B cell (primary cell): ENCODE data around the gene PRDM2. TPM values are rescaled to one million over a fixed set of nuclear protein-coding genes. Genes with fewer than 3 reads are reported as not detected.

ENCODE experiments used
- ATAC-seq: fragments of 200-7000 bp; cut with Tn5 transposase; one replicate; pipeline ENCODE4 v1.10.0; 2021; ENCODE audit warnings: low read depth, mild to moderate bottlenecking, moderate number of reproducible peaks, moderate library complexity
- CTCF ChIA-PET: fragments of 350-600 bp; sonication (Branson Sonifier 250); formaldehyde crosslinking; loops from one replicate; lab custom pipeline; 2021; ENCODE audit warnings: antibody characterized with exemption, inconsistent platforms; lab: Charles Lee
- POLR2A ChIA-PET: fragments of 350-600 bp; sonication (Branson Sonifier 250); formaldehyde crosslinking; loops from one replicate; lab custom pipeline; 2021; ENCODE audit warnings: antibody characterized with exemption; lab: Charles Lee
- DNase-seq: peaks from one replicate; pipeline ENCODE4 v3.0.0; 2013
- H2AFZ ChIP-seq: 2 replicates; pipeline ENCODE4 v1.6.1; 2012; ENCODE audit warnings: mild to moderate bottlenecking, low read depth, low read length; ENCODE audit not compliant: insufficient read depth, poor library complexity, severe bottlenecking
- H3K27ac ChIP-seq, 2 donors: 1 replicate in 1 of 2; 2 replicates in 1 of 2; pipeline ENCODE4 v1.5.1; 2012 to 2013; ENCODE audit warnings: low read length in 2 of 2, mild to moderate bottlenecking in 2 of 2, moderate library complexity in 1 of 2
- H3K27me3 ChIP-seq, 4 experiments: fragments of 200-600 bp in 1 of 4; sonication (generic) in 1 of 4; replicated peaks in 1 of 4; 1 replicate in 2 of 4; 2 replicates in 2 of 4; pipeline versions ENCODE4 v1.6.1 to v1.7.0; 2013 to 2016; ENCODE audit warnings: low read length in 3 of 4, mild to moderate bottlenecking in 2 of 4, mixed read lengths in 1 of 4, moderate library complexity in 1 of 4; ENCODE audit not compliant: insufficient read depth in 4 of 4, control insufficient read depth in 3 of 4; ENCODE audit errors: control extremely low read depth in 1 of 4
- H3K36me3 ChIP-seq, 2 experiments: replicated peaks in 1 of 2; 1 replicate in 1 of 2; 2 replicates in 1 of 2; pipeline versions ENCODE4 v1.6.1 to v1.7.1; 2013; ENCODE audit warnings: low read length in 1 of 2; ENCODE audit not compliant: insufficient read depth in 2 of 2, control insufficient read depth in 1 of 2; ENCODE audit errors: control extremely low read depth in 1 of 2, extremely low read depth in 1 of 2
- H3K4me1 ChIP-seq, 2 donors: fragments of 200-600 bp in 1 of 2; sonication (generic) in 1 of 2; 1 replicate in 1 of 2; 2 replicates in 1 of 2; pipeline versions ENCODE4 v1.5.1 to v1.6.1; 2013 to 2017; ENCODE audit warnings: low read length in 2 of 2; ENCODE audit not compliant: control insufficient read depth in 2 of 2, insufficient read depth in 2 of 2
- H3K4me2 ChIP-seq: replicated peaks from 2 replicates; pipeline ENCODE3; 2012; ENCODE audit warnings: mild to moderate bottlenecking, low read depth, low read length; ENCODE audit not compliant: poor library complexity, severe bottlenecking
- H3K4me3 ChIP-seq, 5 experiments: fragments of 200-600 bp in 1 of 5; sonication (generic) in 1 of 5; 1 replicate in 3 of 5; 2 replicates in 2 of 5; pipeline versions ENCODE4 v1.5.1 to v1.7.0; 2011 to 2016; ENCODE audit warnings: low read length in 4 of 5, mild to moderate bottlenecking in 4 of 5, low read depth in 2 of 5, control low read depth in 1 of 5, moderate library complexity in 1 of 5; ENCODE audit not compliant: insufficient read depth in 1 of 5; ENCODE audit errors: control extremely low read depth in 1 of 5, extremely low read depth in 1 of 5
- H3K79me2 ChIP-seq: fragments of 200-600 bp; sonication (generic); one replicate; pipeline ENCODE4 v1.6.0; 2016; ENCODE audit warnings: low read length; ENCODE audit not compliant: control insufficient read depth, insufficient read depth
- H3K9ac ChIP-seq: fragments of 200-600 bp; sonication (generic); 2 replicates; pipeline ENCODE4 v1.6.1; 2017; ENCODE audit warnings: mild to moderate bottlenecking, low read length, moderate library complexity
- H3K9me3 ChIP-seq, 3 donors: one replicate each; pipeline versions ENCODE4 v1.6.1 to v1.7.1; 2013; ENCODE audit warnings: low read length in 2 of 3; ENCODE audit not compliant: control insufficient read depth in 2 of 3, insufficient read depth in 1 of 3; ENCODE audit errors: control extremely low read depth in 1 of 3
- H4K20me1 ChIP-seq: 2 replicates; pipeline ENCODE4 v1.6.0; 2012; ENCODE audit warnings: mild to moderate bottlenecking, low read length; ENCODE audit not compliant: insufficient read depth, control insufficient read depth, poor library complexity, severe bottlenecking
- H3K27ac Mint-ChIP-seq: one replicate; pipeline ENCODE4 v1.8.0; 2021; ENCODE audit warnings: mixed read lengths
- H3K27me3 Mint-ChIP-seq: one replicate; pipeline ENCODE4 v1.8.0; 2021; ENCODE audit warnings: mixed read lengths
- H3K4me1 Mint-ChIP-seq: one replicate; pipeline ENCODE4 v1.8.0; 2021; ENCODE audit warnings: mixed read lengths
- H3K4me3 Mint-ChIP-seq: one replicate; pipeline ENCODE4 v1.8.0; 2021; ENCODE audit warnings: mixed read lengths
- H3K9me3 Mint-ChIP-seq: one replicate; pipeline ENCODE4 v1.8.0; 2022; ENCODE audit warnings: mixed read lengths; ENCODE audit not compliant: insufficient read depth
- CTCF ChIP-seq: fragments of 200-600 bp; IDR thresholded peaks from one replicate; pipeline ENCODE4 v1.8.0; 2022; ENCODE audit warnings: antibody characterized with exemption, mild to moderate bottlenecking
- EZH2 ChIP-seq: IDR thresholded peaks from 2 replicates; pipeline ENCODE4 v1.6.1; 2012; ENCODE audit warnings: borderline replicate concordance, low read depth, mild to moderate bottlenecking, moderate library complexity, low read length; ENCODE audit not compliant: insufficient read depth, poor library complexity, severe bottlenecking
- WGBS: methylation state at CpG from one replicate; pipeline ENCODE4 v1.1.5; 2013; ENCODE audit warnings: missing lambda C conversion rate; ENCODE audit not compliant: insufficient coverage; 5-methylcytosine and 5-hydroxymethylcytosine counted together
- intact Hi-C: fragments of 100-400 bp; cut with micrococcal nuclease; formaldehyde crosslinking; loops from one replicate; pipeline ENCODE4 v1.10.0; 2022
- polyA plus RNA-seq: library from polyadenylated mRNA; depleted of rRNA; stranded (reverse); fragments of >200 nt; gene quantifications from 2 replicates; pipeline ENCODE4 v1.2.3, GENCODE V29; 2012
- total RNA-seq, 2 donors: library from RNA; stranded (reverse); fragments of 120-200 nt in 1 of 2; gene quantifications; 1 replicate in 1 of 2; 2 replicates in 1 of 2; pipeline versions ENCODE4 v1.2.3 to v1.2.4, GENCODE V29; 2013 to 2022

Gene PRDM2
- total and polyA plus RNA-seq, 2 donors (not counting 1 experiment from before 2014, with no cell fraction given) = 50.1 to 432 TPM

DNA sequence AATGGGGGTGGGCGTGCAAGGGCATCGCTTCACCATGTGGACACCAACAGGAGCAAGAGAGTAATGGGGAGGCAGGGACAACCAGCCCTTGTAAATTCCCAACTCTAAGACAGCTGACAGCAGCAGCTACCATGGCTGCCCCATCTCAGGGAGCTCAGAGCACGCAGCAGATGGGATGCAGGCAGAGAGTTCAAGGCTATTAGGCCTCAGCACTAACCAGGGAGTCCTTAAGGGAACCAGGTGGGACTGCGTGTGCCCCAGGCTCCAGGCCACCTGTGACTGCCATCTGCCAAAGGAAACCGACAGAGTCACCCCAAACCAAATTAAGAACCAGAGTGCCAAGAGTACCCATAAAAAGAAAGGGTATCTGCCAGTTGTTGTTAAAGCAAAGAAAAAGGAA is 33.7 kb upstream of the PRDM2 start:
- intact Hi-C loops = loop anchor here (2.0 kb wide), 1 partner anchor 24 kb away; no protein-coding TSS in a partner anchor

More for the DNA sequence above, 33.7 kb upstream of the PRDM2 start:
- 100% methylated on average over 1 of the region's 5 CpGs for WGBS
- Histone ChIP-seq H3K4me2 (peak overlapping the region; percentile 65), H3K4me3 (peak overlapping the region in 1 of 5 experiments; percentile 12), H3K36me3 (no peaks in the 10 kb centered on the region), H3K27me3 (no peaks in the 10 kb centered on the region), H4K20me1 (no peaks in the 10 kb centered on the region), H2AFZ (peak overlapping the region; percentile 57), H3K4me1 (peaks cover 34 to 35% of the 10 kb centered on the region in 2 donors), H3K79me2 (peaks cover 12% of the 10 kb centered on the region), H3K9ac (peak overlapping the region; percentile 23), H3K9me3 (peaks cover 0 to 8% (median 0%) of the 10 kb centered on the region in 3 donors), H3K27ac (peak overlapping the region; percentile 39 to 79)
- ChIA-PET CTCF (interaction anchor here (0.9 to 13.6 kb wide), 21 partner anchors 10 to 293 kb away, joined by 3 to 265 read pairs (median 8); no protein-coding TSS in a partner anchor), POLR2A (interaction anchor here (0.6 to 4.6 kb wide), 6 partner anchors 33 to 159 kb away, joined by 3 to 21 read pairs (median 4); no protein-coding TSS in a partner anchor)
- no peak for DNase-seq
- no peak for ATAC-seq
- Mint-ChIP-seq H3K4me3 (peak overlapping the region; percentile 79), H3K27me3 (no peaks in the 10 kb centered on the region), H3K4me1 (peaks cover 52% of the 10 kb centered on the region), H3K27ac (peak overlapping the region; percentile 92), H3K9me3 (no peaks in the 10 kb centered on the region)
- TF ChIP-seq EZH2 (no peak), CTCF (no peak)
